Large intestine (tissue), 12 donors: ENCODE results near the gene CXorf38. TPM values are rescaled to one million over a fixed set of nuclear protein-coding genes. Genes with fewer than 3 reads are reported as not detected.
A peak's percentile ranks its signal among the peaks of the same experiment; 100 is the strongest.

Source experiments
- DNase-seq, 2 donors: peaks; one replicate each; pipeline versions ENCODE4 v3.0.0 to v3.0.0-alpha.2; 2013
- H3K27ac ChIP-seq: one replicate; pipeline ENCODE4 v1.5.1; 2013; ENCODE audit warnings: low read length
- H3K27me3 ChIP-seq: 2 replicates; pipeline ENCODE4 v1.6.1; 2013; ENCODE audit warnings: low read length; ENCODE audit not compliant: control insufficient read depth, insufficient read depth
- H3K36me3 ChIP-seq: 2 replicates; pipeline ENCODE4 v1.6.1; 2013; ENCODE audit warnings: low read length; ENCODE audit not compliant: control insufficient read depth, insufficient read depth
- H3K4me1 ChIP-seq: one replicate; pipeline ENCODE4 v1.6.1; 2013; ENCODE audit warnings: low read length; ENCODE audit not compliant: control insufficient read depth, insufficient read depth
- H3K4me3 ChIP-seq: one replicate; pipeline ENCODE4 v1.5.1; 2013; ENCODE audit warnings: low read length
- H3K9me3 ChIP-seq: one replicate; pipeline ENCODE4 v1.6.1; 2013; ENCODE audit warnings: mild to moderate bottlenecking, low read depth, low read length, moderate library complexity; ENCODE audit not compliant: control insufficient read depth
- WGBS: methylation state at CpG from one replicate; pipeline ENCODE4 v1.1.5; 2013; ENCODE audit warnings: low lambda C conversion rate; ENCODE audit not compliant: insufficient coverage; 5-methylcytosine and 5-hydroxymethylcytosine counted together
- long read RNA-seq, 11 donors: transcript quantifications; one replicate each; lab custom pipeline, GENCODE V29; 2026
- polyA plus RNA-seq: library from polyadenylated mRNA; unstranded; fragments of 120-200 nt; gene quantifications from one replicate; pipeline ENCODE4 v1.2.1, GENCODE V29; 2013

The CXorf38 gene
- 11.5 TPM for polyA plus RNA-seq
- long read RNA-seq, donor 1, partial matches to known transcripts: 0 of 4 reads
- long read RNA-seq, donor 1, other reads (novel, unspliced or antisense): 0 of 4 reads
- long read RNA-seq, donor 2, partial matches to known transcripts: 0 of 4 reads
- long read RNA-seq, donor 2, other reads (novel, unspliced or antisense): 0 of 4 reads
- long read RNA-seq, donor 3, transcript CXorf38-201 (7 exons, 2,118 nt): major isoform, 5 of 5 reads
- long read RNA-seq, donor 3, partial matches to known transcripts: 0 of 5 reads
- long read RNA-seq, donor 3, other reads (novel, unspliced or antisense): 0 of 5 reads
- long read RNA-seq, donor 4: 0 reads
- long read RNA-seq, donor 5, partial matches to known transcripts: 0 of 2 reads
- long read RNA-seq, donor 5, other reads (novel, unspliced or antisense): 0 of 2 reads
- long read RNA-seq, donor 6, partial matches to known transcripts: 0 of 2 reads
- long read RNA-seq, donor 6, other reads (novel, unspliced or antisense): 0 of 2 reads
- long read RNA-seq, donor 7, partial matches to known transcripts: 0 of 1 reads
- long read RNA-seq, donor 7, other reads (novel, unspliced or antisense): 0 of 1 reads
- long read RNA-seq, donor 8, partial matches to known transcripts: 0 of 4 reads
- long read RNA-seq, donor 8, other reads (novel, unspliced or antisense): 0 of 4 reads
- long read RNA-seq, donor 9: 0 reads
- long read RNA-seq, donor 10, partial matches to known transcripts: 0 of 1 reads
- long read RNA-seq, donor 10, other reads (novel, unspliced or antisense): 0 of 1 reads
- long read RNA-seq, donor 11, partial matches to known transcripts: 0 of 1 reads
- long read RNA-seq, donor 11, other reads (novel, unspliced or antisense): 0 of 1 reads

- Histone ChIP-seq H3K27me3 (no peaks in the 10 kb centered on the region), H3K27ac (peak within 1 kb of the TSS; percentile 90), H3K36me3 (peaks cover 5% of the 10 kb centered on the region), H3K4me3 (peak within 1 kb of the TSS; percentile 76), H3K4me1 (peaks cover 9% of the 10 kb centered on the region), H3K9me3 (no peaks in the 10 kb centered on the region)
- DNase-seq: peak; percentile 90 to 97
- no CpG with 5 or more reads among the region's 66 CpGs for WGBS
Observed at GRCh38 chrX:40647307-40648197, at the start of gene CXorf38. Gene CXorf38, minus strand, starts transcription at chrX:40647561. Its CDS starts 41 bp downstream, at chrX:40647520.

DNA sequence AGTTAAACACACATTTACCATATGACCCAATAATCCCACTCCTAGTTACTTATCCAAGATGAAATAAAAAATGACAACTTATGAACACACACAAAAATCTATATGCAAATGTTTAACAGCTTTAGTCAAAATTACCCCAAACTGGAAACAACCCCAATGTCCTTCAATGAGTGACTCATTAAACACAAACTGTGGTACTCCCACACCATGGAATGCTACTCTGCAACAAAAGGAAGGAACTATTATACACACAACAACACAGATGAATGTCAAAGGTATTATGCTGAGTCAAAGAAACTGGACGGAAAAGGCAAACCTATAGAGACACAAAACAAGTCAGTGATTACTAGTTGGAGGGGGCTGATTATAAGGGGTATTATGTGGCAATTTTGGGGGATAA lies 47.4 kb upstream of the CXorf38 start:
- peaks cover 38% of the 10 kb centered on the region for H3K36me3 ChIP-seq
- WGBS: no CpG with 5 or more reads among the region's 1 CpG
- no peak overlapping the region for H3K4me3 ChIP-seq

DNA sequence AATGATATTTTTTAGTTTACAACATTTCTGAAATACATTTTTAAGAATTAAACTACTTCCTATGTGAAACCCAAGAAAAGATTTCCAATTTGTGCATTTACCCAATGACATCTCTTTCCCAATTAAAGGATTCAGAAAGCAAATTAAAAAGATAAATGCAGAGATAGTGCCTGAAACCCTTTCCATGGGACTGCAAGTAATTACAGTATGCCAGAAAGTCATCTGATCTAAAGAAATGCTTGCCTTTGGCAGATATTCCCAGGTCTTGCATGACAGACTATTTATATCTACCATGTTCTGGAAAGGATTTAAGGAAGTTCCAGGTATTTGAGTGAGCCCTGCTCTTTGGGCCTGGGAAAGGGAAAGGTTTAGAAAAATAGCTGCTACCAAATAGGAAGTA lies 41.6 kb upstream of the CXorf38 start:
- H3K4me3 ChIP-seq: no peak overlapping the region
- H3K4me1 ChIP-seq: no peaks in the 10 kb centered on the region
- no peaks in the 10 kb centered on the region for H3K9me3 ChIP-seq
- DNase-seq: no peak
- no peak overlapping the region for H3K27ac ChIP-seq
- peaks cover 41% of the 10 kb centered on the region for H3K36me3 ChIP-seq
- H3K27me3 ChIP-seq: no peaks in the 10 kb centered on the region

More for the DNA sequence above, 47.4 kb upstream of the CXorf38 start:
- DNase-seq: no peak
- Histone ChIP-seq H3K4me1 (no peaks in the 10 kb centered on the region), H3K27ac (no peak overlapping the region), H3K27me3 (no peaks in the 10 kb centered on the region), H3K9me3 (no peaks in the 10 kb centered on the region)

DNA sequence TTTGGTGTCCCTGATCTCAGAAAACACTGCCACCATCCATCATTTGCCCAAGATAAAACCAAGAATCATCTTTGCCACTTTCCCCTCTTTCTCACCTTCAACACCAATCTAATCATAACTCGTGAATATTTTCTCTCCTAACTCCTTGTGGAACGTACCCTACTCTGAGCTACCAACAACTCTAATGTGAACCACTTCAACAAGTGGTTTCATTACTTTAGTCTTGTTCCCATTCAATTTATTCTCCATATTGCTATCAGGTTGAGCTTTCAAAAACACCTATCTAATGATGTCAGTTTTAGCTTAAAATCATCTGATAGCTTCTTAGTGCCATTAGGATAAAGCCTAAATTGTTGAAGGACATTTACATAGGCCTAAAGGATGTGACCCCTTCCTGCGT lies 39.8 kb upstream of the CXorf38 start:
- no peaks in the 10 kb centered on the region for H3K9me3 ChIP-seq
- H3K4me3 ChIP-seq: no peak overlapping the region
- H3K36me3 ChIP-seq: peaks cover 38% of the 10 kb centered on the region
- H3K27me3 ChIP-seq: no peaks in the 10 kb centered on the region
- no peaks in the 10 kb centered on the region for H3K4me1 ChIP-seq
- no CpG with 5 or more reads among the region's 3 CpGs for WGBS
- H3K27ac ChIP-seq: no peak overlapping the region
- DNase-seq: no peak

- WGBS: no CpG with 5 or more reads among the region's 4 CpGs
- peaks cover 35% of the 10 kb centered on the region for H3K36me3 ChIP-seq
- no peak overlapping the region for H3K4me3 ChIP-seq
- no peaks in the 10 kb centered on the region for H3K27me3 ChIP-seq
- no peaks in the 10 kb centered on the region for H3K4me1 ChIP-seq
- H3K27ac ChIP-seq: no peak overlapping the region
- DNase-seq: peak in 1 of 2 donors; percentile 6
- H3K9me3 ChIP-seq: no peaks in the 10 kb centered on the region
Observed at GRCh38 chrX:40685362-40685918, 38.1 kb upstream of the CXorf38 start.

GRCh38 chrX:40684092-40684491 lies 36.7 kb upstream of the CXorf38 start:
- H3K36me3 ChIP-seq: peaks cover 33% of the 10 kb centered on the region
- WGBS: no CpG with 5 or more reads among the region's 1 CpG

GRCh38 chrX:40683245-40683644 lies 35.9 kb upstream of the CXorf38 start:
- no peaks in the 10 kb centered on the region for H3K27me3 ChIP-seq
- DNase-seq: no peak
- H3K9me3 ChIP-seq: no peaks in the 10 kb centered on the region
- H3K4me1 ChIP-seq: no peaks in the 10 kb centered on the region
- H3K4me3 ChIP-seq: no peak overlapping the region
- no peak overlapping the region for H3K27ac ChIP-seq
- no CpG with 5 or more reads among the region's 3 CpGs for WGBS
- H3K36me3 ChIP-seq: peaks cover 29% of the 10 kb centered on the region

More at GRCh38 chrX:40684092-40684491, 36.7 kb upstream of the CXorf38 start:
- no peaks in the 10 kb centered on the region for H3K27me3 ChIP-seq
- DNase-seq: no peak
- no peak overlapping the region for H3K27ac ChIP-seq
- H3K9me3 ChIP-seq: no peaks in the 10 kb centered on the region
- H3K4me3 ChIP-seq: no peak overlapping the region
- H3K4me1 ChIP-seq: no peaks in the 10 kb centered on the region

- Histone ChIP-seq H3K9me3 (no peaks in the 10 kb centered on the region), H3K4me1 (no peaks in the 10 kb centered on the region), H3K4me3 (no peak overlapping the region), H3K27ac (no peak overlapping the region), H3K27me3 (no peaks in the 10 kb centered on the region), H3K36me3 (peaks cover 56% of the 10 kb centered on the region)
- WGBS: no CpG with 5 or more reads among the region's 6 CpGs
- no peak for DNase-seq
Observed at GRCh38 chrX:40671126-40671525, 23.8 kb upstream of the CXorf38 start.

- H3K27ac ChIP-seq: no peak overlapping the region
- no CpG with 5 or more reads among the region's 6 CpGs for WGBS
- no peak for DNase-seq
- no peaks in the 10 kb centered on the region for H3K9me3 ChIP-seq
- peaks cover 46% of the 10 kb centered on the region for H3K36me3 ChIP-seq
- H3K27me3 ChIP-seq: no peaks in the 10 kb centered on the region
- H3K4me3 ChIP-seq: no peak overlapping the region
- no peaks in the 10 kb centered on the region for H3K4me1 ChIP-seq
Observed at GRCh38 chrX:40663880-40664630, 16.7 kb upstream of the CXorf38 start.
